Suprapubic skin (tissue), 4 donors: ENCODE data around the gene FOXJ1.
"Not testable (repeated sequence)": the region's sequence is repeated elsewhere in the genome, so short reads cannot be mapped to it uniquely, and the experiment has no call there.

Experiments used
- CTCF ChIP-seq, 2 donors: fragments of 200-600 bp in 1 of 2; fragments of 450-650 bp in 1 of 2; sonication (generic) in 1 of 2; IDR thresholded peaks; one replicate each; pipeline ENCODE4 v1.5.1; 2016 to 2019; ENCODE audit warnings: antibody characterized with exemption in 2 of 2, mild to moderate bottlenecking in 1 of 2, moderate library complexity in 1 of 2
- EP300 ChIP-seq: sonication (generic); formaldehyde crosslinking; IDR thresholded peaks from one replicate; pipeline ENCODE4 v1.6.1; 2017; ENCODE audit warnings: antibody characterized with exemption
- POLR2A ChIP-seq, 2 donors: fragments of 450-650 bp; IDR thresholded peaks; one replicate each; pipeline ENCODE4 v1.6.1; 2017; ENCODE audit warnings: antibody characterized with exemption in 2 of 2, mild to moderate bottlenecking in 2 of 2, moderate library complexity in 2 of 2
- POLR2AphosphoS5 ChIP-seq, 3 donors: sonication (generic); formaldehyde crosslinking; IDR thresholded peaks; one replicate each; pipeline ENCODE4 v1.6.1; 2017; ENCODE audit warnings: antibody characterized with exemption in 3 of 3

- TF ChIP-seq CTCF (IDR thresholded peaks at IDR 0.05); EP300; POLR2AphosphoS5 (IDR thresholded peaks at IDR 0.05); POLR2A (IDR thresholded peaks at IDR 0.05): not testable (repeated sequence)
These were observed 45.7 kb upstream of the FOXJ1 start for GRCh38 chr17:76186774-76187173.
